Measurements from ENCODE around the gene ACMSD. TPM values are rescaled to one million over a fixed set of nuclear protein-coding genes. Genes with fewer than 3 reads are reported as not detected.
"Not testable (repeated sequence)": the region's sequence is repeated elsewhere in the genome, so short reads cannot be mapped to it uniquely, and the experiment has no call there.

The ACMSD gene
- total RNA-seq, 3 donors from 2014 or later (not counting 1 experiment from before 2014, with no cell fraction given) = not detected

DNA sequence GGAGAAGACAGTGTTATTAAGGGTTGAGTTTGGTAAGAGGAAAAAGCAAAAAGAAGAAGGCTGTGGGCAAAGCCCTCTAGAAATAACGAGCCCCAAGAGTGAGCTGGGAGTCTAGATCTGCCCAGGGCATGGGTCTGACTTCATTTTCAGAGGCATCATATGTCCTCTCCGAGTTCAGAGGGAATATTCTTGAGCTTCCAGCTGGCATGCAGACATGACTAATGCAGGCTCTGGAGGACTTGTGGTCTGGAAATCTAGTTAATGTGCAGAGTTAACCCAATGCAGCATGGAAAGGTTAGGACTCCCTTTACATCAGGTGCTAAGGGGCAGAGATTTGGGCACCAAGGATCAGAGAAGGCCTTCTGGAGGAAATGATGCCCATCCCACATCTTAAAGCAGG, 7.3 kb downstream of the ACMSD start:
- Mint-ChIP-seq H3K27me3 (ENCODE audit: low read depth in 2 of 2) (no peaks in the 10 kb centered on the region), H3K36me3 (no peaks in the 10 kb centered on the region), H3K4me3 (no peak overlapping the region), H3K9me3 (no peaks in the 10 kb centered on the region), H3K27ac (no peak overlapping the region), H3K4me1 (no peaks in the 10 kb centered on the region)
- H3K27ac ChIP-seq (ENCODE audit: low read length) = no peak overlapping the region
- DNase-seq (no peak), ATAC-seq (no peak)
- WGBS (ENCODE audit: insufficient coverage) = 79% methylated on average over 2 of the region's 2 CpGs
- no peak overlapping the region for H3K4me3 ChIP-seq (ENCODE audit: low read length)
- no peaks in the 10 kb centered on the region for H3K27me3 ChIP-seq (ENCODE audit: control insufficient read depth, insufficient read depth, low read length)
- TF ChIP-seq, protein P1, sequence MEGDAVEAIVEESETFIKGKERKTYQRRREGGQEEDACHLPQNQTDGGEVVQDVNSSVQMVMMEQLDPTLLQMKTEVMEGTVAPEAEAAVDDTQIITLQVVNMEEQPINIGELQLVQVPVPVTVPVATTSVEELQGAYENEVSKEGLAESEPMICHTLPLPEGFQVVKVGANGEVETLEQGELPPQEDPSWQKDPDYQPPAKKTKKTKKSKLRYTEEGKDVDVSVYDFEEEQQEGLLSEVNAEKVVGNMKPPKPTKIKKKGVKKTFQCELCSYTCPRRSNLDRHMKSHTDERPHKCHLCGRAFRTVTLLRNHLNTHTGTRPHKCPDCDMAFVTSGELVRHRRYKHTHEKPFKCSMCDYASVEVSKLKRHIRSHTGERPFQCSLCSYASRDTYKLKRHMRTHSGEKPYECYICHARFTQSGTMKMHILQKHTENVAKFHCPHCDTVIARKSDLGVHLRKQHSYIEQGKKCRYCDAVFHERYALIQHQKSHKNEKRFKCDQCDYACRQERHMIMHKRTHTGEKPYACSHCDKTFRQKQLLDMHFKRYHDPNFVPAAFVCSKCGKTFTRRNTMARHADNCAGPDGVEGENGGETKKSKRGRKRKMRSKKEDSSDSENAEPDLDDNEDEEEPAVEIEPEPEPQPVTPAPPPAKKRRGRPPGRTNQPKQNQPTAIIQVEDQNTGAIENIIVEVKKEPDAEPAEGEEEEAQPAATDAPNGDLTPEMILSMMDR (IDR thresholded peaks at IDR 0.05) = no peak
- no peaks in the 10 kb centered on the region for H3K4me1 ChIP-seq (ENCODE audit: control insufficient read depth, insufficient read depth, low read length)
- no peaks in the 10 kb centered on the region for H3K9me3 ChIP-seq (ENCODE audit: control insufficient read depth, insufficient read depth, low read length)
- intact Hi-C loops (cut with micrococcal nuclease) = no loop called here
- H3K36me3 ChIP-seq (ENCODE audit: control insufficient read depth, insufficient read depth, low read length) = no peaks in the 10 kb centered on the region

DNA sequence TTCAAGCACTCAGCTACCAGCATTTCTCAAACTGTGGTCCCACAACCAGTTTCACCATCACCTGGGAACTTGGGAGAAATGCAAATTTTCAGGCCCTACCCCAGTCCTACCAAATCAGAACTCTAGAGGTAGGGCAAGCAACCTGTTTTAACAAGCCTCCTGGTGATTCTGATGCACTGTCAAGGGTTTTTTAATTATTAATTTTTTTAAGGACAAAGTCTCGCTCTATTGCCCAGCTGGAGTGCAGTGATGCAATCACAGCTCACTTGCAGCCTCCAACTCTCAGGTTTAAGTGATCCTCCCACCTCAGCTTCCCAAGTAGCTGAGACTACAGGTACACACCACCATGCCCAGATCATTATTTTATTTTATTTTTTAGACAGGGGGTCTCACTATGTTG, 7.8 kb downstream of the ACMSD start:
- Mint-ChIP-seq H3K27ac (no peak overlapping the region), H3K27me3 (ENCODE audit: low read depth in 2 of 2) (no peaks in the 10 kb centered on the region), H3K9me3 (no peaks in the 10 kb centered on the region), H3K36me3 (no peaks in the 10 kb centered on the region), H3K4me1 (no peaks in the 10 kb centered on the region), H3K4me3 (no peak overlapping the region)
- Histone ChIP-seq H3K27ac (ENCODE audit: low read length) (no peak overlapping the region), H3K36me3 (ENCODE audit: control insufficient read depth, insufficient read depth, low read length) (no peaks in the 10 kb centered on the region), H3K27me3 (ENCODE audit: control insufficient read depth, insufficient read depth, low read length) (no peaks in the 10 kb centered on the region), H3K4me1 (ENCODE audit: control insufficient read depth, insufficient read depth, low read length) (no peaks in the 10 kb centered on the region), H3K4me3 (ENCODE audit: low read length) (no peak overlapping the region), H3K9me3 (ENCODE audit: control insufficient read depth, insufficient read depth, low read length) (no peaks in the 10 kb centered on the region)
- DNase-seq = no peak
- intact Hi-C loops (cut with micrococcal nuclease) = no loop called here
- TF ChIP-seq, protein P1 (IDR thresholded peaks at IDR 0.05) = no peak
- 83% methylated on average over 1 of the region's 1 CpG for WGBS (ENCODE audit: insufficient coverage)
- no peak for ATAC-seq

DNA sequence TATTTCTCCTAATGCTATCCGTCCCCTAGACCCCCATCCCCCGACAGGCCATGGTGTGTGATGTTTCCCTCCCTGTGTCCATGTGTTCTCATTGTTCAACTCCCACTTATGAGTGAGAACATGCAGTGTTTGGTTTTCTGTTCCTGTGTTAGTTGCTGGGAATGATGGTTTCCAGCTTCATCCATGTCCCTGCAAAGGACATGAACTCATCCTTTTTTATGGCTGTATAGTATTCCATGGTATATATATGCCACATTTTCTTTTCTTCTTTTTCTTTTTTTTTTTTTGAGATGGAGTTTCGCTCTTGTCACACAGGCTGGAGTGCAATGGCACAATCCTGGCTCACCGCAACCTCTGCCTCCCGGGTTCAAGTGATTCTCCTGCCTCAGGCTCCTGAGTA, 9.2 kb downstream of the ACMSD start:
- H3K9me3 ChIP-seq (ENCODE audit: control insufficient read depth, insufficient read depth, low read length); intact Hi-C loops (cut with micrococcal nuclease); H3K4me3 Mint-ChIP-seq; H3K27ac Mint-ChIP-seq; H3K27ac ChIP-seq (ENCODE audit: low read length); H3K9me3 Mint-ChIP-seq; H3K27me3 ChIP-seq (ENCODE audit: control insufficient read depth, insufficient read depth, low read length); ATAC-seq; H3K36me3 ChIP-seq (ENCODE audit: control insufficient read depth, insufficient read depth, low read length); H3K27me3 Mint-ChIP-seq (ENCODE audit: low read depth in 2 of 2); DNase-seq; H3K4me1 Mint-ChIP-seq; H3K4me1 ChIP-seq (ENCODE audit: control insufficient read depth, insufficient read depth, low read length); H3K4me3 ChIP-seq (ENCODE audit: low read length); H3K36me3 Mint-ChIP-seq: not testable (repeated sequence)
- WGBS (ENCODE audit: insufficient coverage) = 97% methylated on average over 5 of the region's 5 CpGs

DNA sequence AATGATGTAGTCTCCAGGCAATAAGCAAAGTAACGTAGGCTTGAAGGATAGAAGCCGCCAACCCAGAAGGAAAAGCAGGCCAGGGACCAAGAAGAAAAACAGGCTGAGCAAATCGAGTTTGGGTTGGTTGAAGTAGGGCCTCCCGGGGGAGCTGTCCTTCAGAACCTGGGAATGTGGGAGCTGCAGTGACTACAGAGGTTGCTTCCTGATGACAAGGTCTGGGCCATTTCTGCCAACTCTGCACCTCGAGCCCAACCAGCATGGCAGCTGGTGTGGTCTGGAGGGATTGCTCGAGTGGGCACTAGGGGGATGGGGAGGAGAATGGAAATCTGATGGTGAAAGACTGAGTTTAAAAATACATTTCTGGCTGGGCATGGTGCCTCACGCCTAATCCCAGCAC, 14.1 kb downstream of the ACMSD start:
- ATAC-seq (no peak), DNase-seq (no peak)
- no peaks in the 10 kb centered on the region for H3K4me1 ChIP-seq (ENCODE audit: control insufficient read depth, insufficient read depth, low read length)
- H3K27ac Mint-ChIP-seq = no peak overlapping the region
- WGBS (ENCODE audit: insufficient coverage) = 91% methylated on average over 7 of the region's 7 CpGs
- no peak overlapping the region for H3K27ac ChIP-seq (ENCODE audit: low read length)
- H3K4me3 ChIP-seq (ENCODE audit: low read length) = no peak overlapping the region
- H3K9me3 Mint-ChIP-seq = no peaks in the 10 kb centered on the region
- intact Hi-C loops (cut with micrococcal nuclease) = no loop called here
- TF ChIP-seq, protein P1 (IDR thresholded peaks at IDR 0.05) = no peak
- no peaks in the 10 kb centered on the region for H3K9me3 ChIP-seq (ENCODE audit: control insufficient read depth, insufficient read depth, low read length)
- H3K4me3 Mint-ChIP-seq = no peak overlapping the region
- no peaks in the 10 kb centered on the region for H3K27me3 ChIP-seq (ENCODE audit: control insufficient read depth, insufficient read depth, low read length)
- H3K4me1 Mint-ChIP-seq = no peaks in the 10 kb centered on the region
- no peaks in the 10 kb centered on the region for H3K27me3 Mint-ChIP-seq (ENCODE audit: low read depth in 2 of 2)
- H3K36me3 Mint-ChIP-seq = no peaks in the 10 kb centered on the region
- H3K36me3 ChIP-seq (ENCODE audit: control insufficient read depth, insufficient read depth, low read length) = no peaks in the 10 kb centered on the region
